ENCODE data around the gene ENG. TPM values are rescaled to one million over a fixed set of nuclear protein-coding genes. Genes with fewer than 3 reads are reported as not detected.

The ENG gene
- total RNA-seq, 1 experiment from 2014 or later, result 0.76 TPM

DNA sequence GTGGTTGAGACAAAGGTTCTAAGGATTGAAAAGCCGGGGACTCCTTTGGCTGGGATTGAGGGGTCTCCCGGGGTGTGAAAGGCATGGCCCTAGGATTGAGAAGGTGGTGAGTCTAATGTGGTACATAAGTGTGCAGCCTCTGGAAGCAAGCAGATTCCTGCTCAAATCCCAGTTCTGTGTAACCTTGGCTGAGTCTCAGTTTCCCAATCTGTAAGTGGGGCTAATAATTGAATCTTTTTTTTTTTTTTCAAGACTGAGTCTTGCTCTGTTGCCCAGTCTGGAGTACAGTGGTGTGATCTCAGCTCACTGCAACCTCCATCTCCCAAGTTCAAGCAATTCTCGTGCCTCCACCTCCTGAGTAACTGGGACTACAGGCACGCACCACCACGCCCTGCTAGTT, 81.9 kb downstream of the ENG start:
- Histone ChIP-seq H3K9me2 (ENCODE audit: insufficient read depth) (no peaks in the 10 kb centered on the region), H3K4me1 (ENCODE audit: control insufficient read depth in 1 of 2, insufficient read depth in 2 of 2, low read length in 2 of 2) (peaks cover 13 to 21% of the 10 kb centered on the region in 2 experiments), H3K4me2 (ENCODE audit: low read length) (no peak overlapping the region), H4K20me1 (ENCODE audit: insufficient read depth) (no peaks in the 10 kb centered on the region), H3K9me3 (ENCODE audit: control insufficient read depth in 1 of 2, insufficient read depth in 1 of 2, low read depth in 1 of 2, low read length in 2 of 2) (no peaks in the 10 kb centered on the region), H2AFZ (ENCODE audit: low read depth, low read length, poor library complexity, severe bottlenecking) (no peak overlapping the region), H3K79me2 (ENCODE audit: insufficient read depth, low read length) (no peaks in the 10 kb centered on the region), H3K27me3 (ENCODE audit: insufficient read depth, low read length) (no peaks in the 10 kb centered on the region), H3K27ac (ENCODE audit: low read depth, low read length) (no peak overlapping the region), H3K9ac (ENCODE audit: low read length) (no peak overlapping the region), H3K4me3 (replicated peaks in 1 of 2; ENCODE audit: low read depth in 1 of 2, low read length in 2 of 2) (no peak overlapping the region), H3K36me3 (ENCODE audit: control insufficient read depth in 1 of 2, insufficient read depth in 2 of 2, low read length in 2 of 2) (no peaks in the 10 kb centered on the region)
- RAD21 ChIA-PET (ENCODE audit: low non-redundant PET in 1 of 2, low total read pairs in 2 of 2, uncharacterized antibody in 2 of 2, unreplicated experiment in 2 of 2), result no interaction called here
- BruUV-seq (replicated peaks), result no TSS peak
- intact Hi-C loops (cut with micrococcal nuclease), result no loop called here
- ATAC-seq (no peak), DNase-seq (ENCODE audit: low read depth, low spot score) (no peak)
- TF ChIP-seq EGR1 (IDR thresholded peaks at IDR 0.05; ENCODE audit: low read depth), result no peak
- no peak for TF ChIP-seq ATF3 (IDR thresholded peaks at IDR 0.05)
- TF ChIP-seq ZNF274 (IDR thresholded peaks at IDR 0.05; ENCODE audit: low read depth, low read length), result no peak
- TF ChIP-seq CBX3 (IDR thresholded peaks at IDR 0.05; ENCODE audit: low read depth), result no peak
- no peak for TF ChIP-seq EZH2phosphoT487 (IDR thresholded peaks at IDR 0.05; ENCODE audit: borderline replicate concordance)
- TF ChIP-seq JUND (IDR thresholded peaks at IDR 0.05), result no peak
- TF ChIP-seq EZH2 (IDR thresholded peaks at IDR 0.05), result no peak
- CTCF ChIA-PET, result no interaction called here
- POLR2A ChIA-PET, result no interaction called here

DNA sequence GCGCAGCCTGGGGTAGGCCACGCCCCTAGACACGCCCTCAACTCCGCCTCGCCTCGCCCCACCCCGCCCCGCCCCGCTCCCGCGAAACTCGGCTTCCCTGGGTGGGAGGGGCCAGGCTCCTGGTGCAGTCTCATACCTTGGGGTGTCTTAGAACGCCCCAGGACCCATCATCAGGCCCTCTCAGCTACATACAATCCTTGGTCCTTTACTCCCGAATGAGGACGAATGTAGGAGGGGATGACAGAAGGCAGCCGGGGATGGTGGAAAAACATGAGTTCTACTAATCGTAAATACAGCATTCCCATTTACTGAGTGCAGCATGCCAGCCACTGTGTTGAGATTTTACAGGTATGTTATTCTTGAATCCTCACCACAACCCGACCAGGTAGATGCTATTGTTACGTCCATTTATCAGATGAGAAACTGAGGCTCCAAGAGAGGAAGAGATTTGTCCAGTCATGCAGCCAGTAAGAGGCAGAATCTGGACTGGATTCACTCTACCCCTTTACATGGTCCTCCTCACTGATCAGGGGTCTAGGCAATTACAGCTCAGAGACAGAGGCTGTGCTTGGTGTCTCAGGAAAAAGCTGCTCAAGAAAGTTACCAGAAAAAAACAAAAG, 82.8 kb downstream of the ENG start:
- DNase-seq (ENCODE audit: low read depth, low spot score) (no peak), ATAC-seq (no peak)
- CTCF ChIA-PET, result interaction anchor here (0.8 to 2.2 kb wide), 11 partner anchors 11 to 346 kb away, joined by 3 to 24 read pairs (median 3); partner anchors contain the start of genes CDK9 and TOR2A
- Histone ChIP-seq H3K4me3 (replicated peaks in 1 of 2; ENCODE audit: low read depth in 1 of 2, low read length in 2 of 2) (peak overlapping the region; percentile 50 to 60), H3K9me3 (ENCODE audit: control insufficient read depth in 1 of 2, insufficient read depth in 1 of 2, low read depth in 1 of 2, low read length in 2 of 2) (no peaks in the 10 kb centered on the region), H3K27ac (ENCODE audit: low read depth, low read length) (peak overlapping the region; percentile 34), H3K27me3 (ENCODE audit: insufficient read depth, low read length) (no peaks in the 10 kb centered on the region), H3K36me3 (ENCODE audit: control insufficient read depth in 1 of 2, insufficient read depth in 2 of 2, low read length in 2 of 2) (no peaks in the 10 kb centered on the region), H2AFZ (ENCODE audit: low read depth, low read length, poor library complexity, severe bottlenecking) (peak overlapping the region; percentile 93), H3K4me1 (ENCODE audit: control insufficient read depth in 1 of 2, insufficient read depth in 2 of 2, low read length in 2 of 2) (peaks cover 13 to 21% of the 10 kb centered on the region in 2 experiments), H3K9me2 (ENCODE audit: insufficient read depth) (no peaks in the 10 kb centered on the region), H4K20me1 (ENCODE audit: insufficient read depth) (no peaks in the 10 kb centered on the region), H3K79me2 (ENCODE audit: insufficient read depth, low read length) (no peaks in the 10 kb centered on the region), H3K4me2 (ENCODE audit: low read length) (peak overlapping the region; percentile 96), H3K9ac (ENCODE audit: low read length) (peak overlapping the region; percentile 57)
- no TSS peak for BruUV-seq (replicated peaks)
- intact Hi-C loops (cut with micrococcal nuclease), result loop anchor here (1.0 kb wide), 1 partner anchor 36 kb away; the partner anchor contains the start of gene TOR2A
- POLR2A ChIA-PET, result interaction anchor here (0.7 to 1.7 kb wide), 7 partner anchors 14 to 152 kb away, joined by 3 to 10 read pairs (median 3); partner anchors contain the start of genes CDK9, ST6GALNAC4 and TOR2A
- no peak for TF ChIP-seq FOSL1 (IDR thresholded peaks at IDR 0.05; ENCODE audit: low read depth)
- TF ChIP-seq JUND (IDR thresholded peaks at IDR 0.05), result no peak
- TF ChIP-seq, protein P1, sequence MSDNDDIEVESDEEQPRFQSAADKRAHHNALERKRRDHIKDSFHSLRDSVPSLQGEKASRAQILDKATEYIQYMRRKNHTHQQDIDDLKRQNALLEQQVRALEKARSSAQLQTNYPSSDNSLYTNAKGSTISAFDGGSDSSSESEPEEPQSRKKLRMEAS (IDR thresholded peaks at IDR 0.05), result no peak
- no peak for TF ChIP-seq CTCF (IDR thresholded peaks at IDR 0.05 in 2 of 3, conservative IDR thresholded peaks at IDR 0.05 in 1 of 3; ENCODE audit: borderline replicate concordance in 1 of 3, insufficient read depth in 1 of 3, low read depth in 2 of 3, low read length in 2 of 3)
- TF ChIP-seq ATF3 (IDR thresholded peaks at IDR 0.05), result no peak
- TF ChIP-seq CBX3 (IDR thresholded peaks at IDR 0.05; ENCODE audit: low read depth), result no peak
- no peak for TF ChIP-seq EZH2phosphoT487 (IDR thresholded peaks at IDR 0.05; ENCODE audit: borderline replicate concordance)
- TF ChIP-seq SRF (IDR thresholded peaks at IDR 0.05; ENCODE audit: low read depth), result no peak
- RAD21 ChIA-PET (ENCODE audit: low non-redundant PET in 1 of 2, low total read pairs in 2 of 2, uncharacterized antibody in 2 of 2, unreplicated experiment in 2 of 2), result interaction anchor here in 1 of 2 experiments (1.0 kb wide), 1 partner anchor 37 kb away, joined by 4 read pairs; the partner anchor contains the start of gene TOR2A
